Hepatocyte (in vitro differentiated cells): ENCODE data around the gene CFC1. TPM values are rescaled to one million over a fixed set of nuclear protein-coding genes. Genes with fewer than 3 reads are reported as not detected.
"Not testable (repeated sequence)": the region's sequence is repeated elsewhere in the genome, so short reads cannot be mapped to it uniquely, and the experiment has no call there.

Experiments used
- DNase-seq: peaks from one replicate; pipeline ENCODE4 v3.0.0-alpha.2; 2016; ENCODE audit warnings: low spot score
- H2AFZ ChIP-seq: fragments of 200-600 bp; sonication (generic); 2 replicates; pipeline ENCODE4 v1.6.0; 2016; ENCODE audit warnings: antibody characterized with exemption, mild to moderate bottlenecking
- H3K27ac ChIP-seq: fragments of 200-600 bp; sonication (generic); 2 replicates; pipeline ENCODE4 v1.5.1; 2016; ENCODE audit warnings: mild to moderate bottlenecking
- H3K27me3 ChIP-seq: fragments of 200-600 bp; sonication (generic); 2 replicates; pipeline ENCODE4 v1.6.1; 2016
- H3K36me3 ChIP-seq: fragments of 200-600 bp; sonication (generic); replicated peaks from 2 replicates; pipeline ENCODE4 v1.5.1; 2016; ENCODE audit warnings: low read depth; ENCODE audit not compliant: insufficient read depth
- H3K4me1 ChIP-seq: fragments of 200-600 bp; sonication (generic); 2 replicates; pipeline ENCODE4 v1.5.1; 2016; ENCODE audit warnings: mild to moderate bottlenecking, moderate library complexity; ENCODE audit not compliant: insufficient read depth
- H3K4me2 ChIP-seq: fragments of 200-600 bp; sonication (generic); 2 replicates; pipeline ENCODE4 v1.6.0; 2016
- H3K4me3 ChIP-seq: fragments of 200-600 bp; sonication (generic); 2 replicates; pipeline ENCODE4 v1.5.1; 2016; ENCODE audit warnings: mild to moderate bottlenecking
- H3K79me2 ChIP-seq: fragments of 200-600 bp; sonication (generic); 2 replicates; pipeline ENCODE4 v1.6.0; 2017; ENCODE audit warnings: mild to moderate bottlenecking
- H3K9me2 ChIP-seq: fragments of 200-600 bp; sonication (generic); replicated peaks from 2 replicates; pipeline ENCODE4 v1.6.0; 2017; ENCODE audit warnings: mild to moderate bottlenecking; ENCODE audit not compliant: insufficient read depth
- H3K9me3 ChIP-seq: fragments of 200-600 bp; sonication (generic); 2 replicates; pipeline ENCODE4 v1.5.1; 2016; ENCODE audit warnings: low read depth, mild to moderate bottlenecking
- H4K20me1 ChIP-seq: fragments of 200-600 bp; sonication (generic); 2 replicates; pipeline ENCODE4 v1.6.0; 2016; ENCODE audit warnings: mild to moderate bottlenecking; ENCODE audit not compliant: insufficient read depth, poor library complexity, severe bottlenecking
- WGBS: methylation state at CpG from one replicate; pipeline ENCODE4 v1.1.6; 2016; ENCODE audit warnings: low lambda C conversion rate; ENCODE audit errors: missing lambda C conversion rate; 5-methylcytosine and 5-hydroxymethylcytosine counted together
- polyA plus RNA-seq: library from polyadenylated mRNA; unstranded; fragments of >200 nt; fragmentation: Nextera tagmentation; extraction: Ambion mirVana; gene quantifications from 2 replicates; pipeline ENCODE4 v1.2.1, GENCODE V29; 2016
- total RNA-seq: library from RNA; depleted of rRNA; stranded (reverse); fragments of >200 nt; gene quantifications from 2 replicates; pipeline ENCODE4 v1.2.3, GENCODE V29; 2014

Gene CFC1
- total RNA-seq (12.4 and 15.1 TPM in 2 replicates), polyA plus RNA-seq (16.9 and 28.4 TPM in 2 replicates)

GRCh38 chr2:130599393-130599792 lies at the start of gene CFC1:
TSS of gene CFC1 (minus strand) at chr2:130599575. CDS start at chr2:130599287, 288 bp downstream.
- Histone ChIP-seq H3K27ac (peak within 1 kb of the TSS; percentile 55), H3K4me1 (peaks cover 10% of the 10 kb centered on the region), H3K4me2 (peak within 1 kb of the TSS; percentile 61)
- H3K9me3 ChIP-seq, DNase-seq, H3K36me3 ChIP-seq, H2AFZ ChIP-seq, H3K4me3 ChIP-seq, H3K9me2 ChIP-seq, H3K27me3 ChIP-seq, H4K20me1 ChIP-seq, H3K79me2 ChIP-seq: not testable (repeated sequence)
- no CpG with 5 or more reads among the region's 6 CpGs for WGBS

DNA sequence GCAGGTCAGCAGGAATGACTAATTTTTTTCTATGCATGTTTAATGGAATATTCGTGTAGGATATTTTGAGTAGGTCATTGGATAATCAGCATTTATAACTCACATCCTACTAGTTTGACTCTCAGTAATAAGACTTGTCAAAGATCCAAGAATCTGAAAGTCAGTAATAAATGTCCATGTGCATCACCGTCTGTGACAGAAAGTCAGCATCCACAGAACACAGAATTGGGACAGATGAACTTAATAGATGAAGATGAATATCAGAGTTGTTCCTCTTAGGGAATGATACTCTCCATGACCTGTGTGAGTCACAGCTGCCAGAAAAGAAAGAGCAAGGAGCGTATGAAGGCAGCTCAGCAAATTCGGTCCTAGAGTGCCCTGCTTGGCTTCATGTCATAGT lies 42.3 kb upstream of the CFC1 start:
- not testable (repeated sequence) for H3K4me2 ChIP-seq, H3K4me3 ChIP-seq, H3K9me3 ChIP-seq, H3K36me3 ChIP-seq, H3K4me1 ChIP-seq, H3K27ac ChIP-seq, DNase-seq, H3K9me2 ChIP-seq, H2AFZ ChIP-seq, H3K27me3 ChIP-seq, H3K79me2 ChIP-seq, H4K20me1 ChIP-seq
- WGBS: 66% methylated on average over 4 of the region's 4 CpGs

DNA sequence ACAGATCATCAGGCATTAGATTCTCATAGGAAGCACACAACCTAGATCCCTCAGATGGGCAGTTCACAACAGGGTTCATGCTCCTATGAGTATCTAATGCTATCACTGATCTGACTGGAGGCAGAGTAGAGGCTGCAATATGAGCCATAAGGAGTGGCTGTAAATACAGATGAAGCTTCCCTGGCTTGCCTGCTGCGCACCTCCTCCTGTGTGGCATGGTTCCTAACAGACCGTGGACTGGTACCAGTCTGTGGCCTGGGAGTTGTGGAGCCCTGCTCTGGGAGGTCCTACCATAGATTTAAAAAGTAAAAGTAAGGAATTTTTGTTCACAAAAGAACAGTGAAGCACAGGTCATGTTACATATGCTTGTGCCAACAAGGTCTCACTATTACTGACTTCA lies 39.6 kb upstream of the CFC1 start:
- not testable (repeated sequence) for H3K79me2 ChIP-seq, H2AFZ ChIP-seq, H3K27me3 ChIP-seq, H3K27ac ChIP-seq, H3K4me1 ChIP-seq, H3K4me2 ChIP-seq, H3K4me3 ChIP-seq, H3K36me3 ChIP-seq, DNase-seq, H4K20me1 ChIP-seq, H3K9me3 ChIP-seq, H3K9me2 ChIP-seq
- 90% methylated on average over 2 of the region's 2 CpGs for WGBS

DNA sequence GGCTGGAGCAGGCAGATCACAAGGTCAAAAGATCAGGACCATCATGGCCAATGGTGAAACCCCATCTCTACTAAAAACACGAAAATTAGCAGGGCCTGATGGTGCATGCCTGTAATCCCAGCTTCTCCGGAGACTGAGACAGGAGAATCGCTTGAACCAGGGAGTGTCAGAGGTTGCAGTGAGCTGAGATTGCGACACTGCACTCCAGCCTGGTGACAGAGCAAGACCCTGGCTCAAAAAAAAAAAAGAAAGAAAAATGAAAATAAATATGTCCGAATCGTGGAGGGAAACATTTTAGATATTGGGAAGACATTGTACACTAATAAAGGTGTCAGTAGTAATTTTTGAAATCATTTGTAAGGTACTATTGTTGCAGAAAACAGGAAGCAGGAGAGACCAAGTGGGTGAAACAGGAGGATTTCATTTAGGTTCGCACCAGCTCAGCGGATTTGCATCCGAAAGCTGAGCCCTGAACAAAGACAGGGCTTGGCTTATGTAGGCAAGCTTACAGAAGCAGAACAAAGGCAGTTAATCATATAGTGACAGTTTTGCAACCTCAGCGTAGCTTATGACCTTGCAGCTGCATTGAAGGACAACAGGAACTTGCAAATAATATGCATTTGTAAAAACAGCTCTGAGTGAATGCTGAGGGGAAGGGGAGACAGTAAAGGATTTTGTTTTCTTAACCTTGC lies 29.6 kb upstream of the CFC1 start:
- not testable (repeated sequence) for H3K27ac ChIP-seq, H3K9me2 ChIP-seq, H4K20me1 ChIP-seq, H3K4me2 ChIP-seq, DNase-seq, H3K27me3 ChIP-seq, H3K9me3 ChIP-seq, H3K4me3 ChIP-seq, H2AFZ ChIP-seq, H3K36me3 ChIP-seq, H3K79me2 ChIP-seq, H3K4me1 ChIP-seq
- WGBS: 90% methylated on average over 9 of the region's 10 CpGs

DNA sequence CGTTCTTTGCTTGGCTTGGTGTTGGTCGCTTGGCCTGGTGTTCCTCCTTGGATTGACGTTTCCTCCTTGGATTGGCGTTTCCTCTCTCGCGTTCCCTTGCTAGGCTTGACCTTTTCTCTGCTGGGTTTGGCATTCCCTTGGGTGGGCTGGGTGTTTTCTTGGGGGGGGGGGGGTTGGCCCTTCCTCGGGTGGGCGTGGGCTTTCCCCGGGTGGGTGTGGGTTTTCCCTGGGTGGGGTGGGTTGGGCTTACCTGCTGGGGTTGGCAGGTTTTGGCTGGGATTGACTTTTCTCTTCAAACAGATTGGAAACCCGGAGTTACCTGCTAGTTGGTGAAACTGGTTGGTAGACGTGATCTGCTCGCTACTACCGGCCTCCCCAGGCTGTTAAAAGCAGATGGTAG lies 11.8 kb upstream of the CFC1 start, which contains the start of gene POTEJ:
TSS of gene POTEJ (plus strand) at position 301 of the 400 bp plus-strand sequence. CDS start at position 394, 93 bp downstream.
- not testable (repeated sequence) for H3K9me3 ChIP-seq, DNase-seq, H3K4me1 ChIP-seq, H3K4me3 ChIP-seq, H4K20me1 ChIP-seq, H2AFZ ChIP-seq, H3K79me2 ChIP-seq, H3K9me2 ChIP-seq, H3K36me3 ChIP-seq, H3K4me2 ChIP-seq, H3K27ac ChIP-seq, H3K27me3 ChIP-seq
- 100% methylated on average over 3 of the region's 13 CpGs for WGBS

DNA sequence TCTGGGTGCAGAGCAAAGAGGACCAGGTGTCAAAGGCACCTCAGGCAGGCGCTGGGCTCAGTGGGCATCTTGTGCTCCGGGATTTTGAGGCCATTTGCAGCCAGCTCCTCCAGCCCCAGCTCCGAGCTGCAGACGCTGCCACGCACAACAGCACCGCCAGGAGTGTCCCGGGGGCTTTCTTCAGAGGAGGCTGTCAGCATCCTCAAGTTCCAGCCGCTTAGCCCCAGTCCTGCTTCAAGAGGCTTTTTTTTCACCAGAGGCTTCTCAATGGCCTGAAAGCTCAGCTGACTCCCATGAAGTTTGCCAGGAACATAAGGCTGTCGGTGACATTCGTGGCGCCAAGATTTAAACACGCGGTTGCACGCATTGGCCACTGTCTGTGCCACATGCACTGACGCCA lies 11.1 kb upstream of the CFC1 start:
- not testable (repeated sequence) for H3K79me2 ChIP-seq
- 93% methylated on average over 14 of the region's 15 CpGs for WGBS

DNA sequence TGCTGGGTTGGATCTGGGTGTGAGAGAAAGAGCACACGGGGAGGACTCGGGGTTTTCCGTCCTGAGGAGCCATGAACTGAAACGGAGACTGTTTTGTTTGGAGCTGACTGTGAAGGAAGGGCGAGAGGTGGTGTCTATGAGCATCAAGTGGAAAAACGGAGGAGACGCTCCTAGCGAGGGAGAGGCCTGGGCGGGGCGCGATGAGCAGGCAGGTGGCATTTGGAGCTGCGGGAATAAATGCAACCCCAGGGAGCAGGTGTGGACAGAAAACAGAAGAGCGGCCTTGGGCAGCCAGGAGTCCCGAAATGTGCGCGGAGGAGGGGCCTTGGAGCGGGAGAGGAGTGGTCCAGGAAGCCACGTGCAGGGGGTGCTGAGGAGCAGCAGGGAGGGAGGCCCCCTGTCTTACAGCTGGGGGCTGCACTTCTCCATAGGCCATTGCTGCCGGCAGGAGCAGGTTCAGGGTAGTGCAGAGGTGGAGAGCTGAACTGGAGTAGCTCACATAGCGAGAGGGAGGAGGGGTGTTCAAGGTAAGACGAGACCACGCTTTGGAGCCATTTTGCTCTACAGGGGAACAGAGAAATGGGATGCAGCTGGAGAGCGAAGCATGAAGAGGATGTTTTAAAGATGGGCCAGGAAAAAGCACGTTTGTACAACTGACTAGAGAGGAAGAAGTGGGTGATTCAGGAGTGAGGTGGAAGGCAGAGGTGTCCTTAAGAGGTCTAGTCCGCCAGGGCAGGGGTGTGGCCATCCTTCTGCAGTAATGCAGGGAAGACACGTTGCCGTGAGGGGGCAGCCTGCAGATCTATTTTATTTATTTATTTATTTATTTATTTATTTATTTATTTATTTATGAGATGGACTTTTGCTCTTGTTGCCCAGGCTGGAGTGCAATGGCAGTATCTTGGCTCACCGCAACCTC lies 9.9 kb upstream of the CFC1 start:
- 82% methylated on average over 7 of the region's 28 CpGs for WGBS
- not testable (repeated sequence) for H3K4me3 ChIP-seq, H3K27ac ChIP-seq, H3K27me3 ChIP-seq, H3K79me2 ChIP-seq, H3K36me3 ChIP-seq, DNase-seq, H3K9me3 ChIP-seq, H4K20me1 ChIP-seq, H3K4me2 ChIP-seq, H3K9me2 ChIP-seq, H2AFZ ChIP-seq, H3K4me1 ChIP-seq

More for the DNA sequence above, 11.1 kb upstream of the CFC1 start:
- H2AFZ ChIP-seq, H3K27me3 ChIP-seq, H4K20me1 ChIP-seq, H3K4me1 ChIP-seq, H3K9me3 ChIP-seq, H3K4me3 ChIP-seq, DNase-seq, H3K36me3 ChIP-seq, H3K9me2 ChIP-seq, H3K4me2 ChIP-seq, H3K27ac ChIP-seq: not testable (repeated sequence)

GRCh38 chr2:130608276-130609001 lies 9.1 kb upstream of the CFC1 start:
- H3K9me2 ChIP-seq, H3K27ac ChIP-seq, H3K79me2 ChIP-seq, DNase-seq, H3K4me2 ChIP-seq, H4K20me1 ChIP-seq, H3K4me1 ChIP-seq, H3K9me3 ChIP-seq, H3K36me3 ChIP-seq, H3K4me3 ChIP-seq, H3K27me3 ChIP-seq, H2AFZ ChIP-seq: not testable (repeated sequence)
- WGBS: 93% methylated on average over 4 of the region's 17 CpGs
